ENCODE results near the gene ZBTB32. TPM values are rescaled to one million over a fixed set of nuclear protein-coding genes. Genes with fewer than 3 reads are reported as not detected.
"Not testable (repeated sequence)": the region's sequence is repeated elsewhere in the genome, so short reads cannot be mapped to it uniquely, and the experiment has no call there.

The ZBTB32 gene, protein sequence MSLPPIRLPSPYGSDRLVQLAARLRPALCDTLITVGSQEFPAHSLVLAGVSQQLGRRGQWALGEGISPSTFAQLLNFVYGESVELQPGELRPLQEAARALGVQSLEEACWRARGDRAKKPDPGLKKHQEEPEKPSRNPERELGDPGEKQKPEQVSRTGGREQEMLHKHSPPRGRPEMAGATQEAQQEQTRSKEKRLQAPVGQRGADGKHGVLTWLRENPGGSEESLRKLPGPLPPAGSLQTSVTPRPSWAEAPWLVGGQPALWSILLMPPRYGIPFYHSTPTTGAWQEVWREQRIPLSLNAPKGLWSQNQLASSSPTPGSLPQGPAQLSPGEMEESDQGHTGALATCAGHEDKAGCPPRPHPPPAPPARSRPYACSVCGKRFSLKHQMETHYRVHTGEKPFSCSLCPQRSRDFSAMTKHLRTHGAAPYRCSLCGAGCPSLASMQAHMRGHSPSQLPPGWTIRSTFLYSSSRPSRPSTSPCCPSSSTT
- under 1 TPM in 7 of 12 donors, not detected in 5; 0.08 to 0.45 (median 0.33) TPM for polyA plus RNA-seq (ENCODE audit: insufficient read length in 12 of 12)
- long read RNA-seq, donor 1: 0 reads
- long read RNA-seq, donor 2: 0 reads
- long read RNA-seq, donor 3: 0 reads
- long read RNA-seq, donor 4: 0 reads
- long read RNA-seq, donor 5: 0 reads
- long read RNA-seq, donor 6: 0 reads
- long read RNA-seq, donor 7: 0 reads
- long read RNA-seq, donor 8: 0 reads
- long read RNA-seq, donor 9: 0 reads
- long read RNA-seq, donor 10: 0 reads
- long read RNA-seq, donor 11: 0 reads

DNA sequence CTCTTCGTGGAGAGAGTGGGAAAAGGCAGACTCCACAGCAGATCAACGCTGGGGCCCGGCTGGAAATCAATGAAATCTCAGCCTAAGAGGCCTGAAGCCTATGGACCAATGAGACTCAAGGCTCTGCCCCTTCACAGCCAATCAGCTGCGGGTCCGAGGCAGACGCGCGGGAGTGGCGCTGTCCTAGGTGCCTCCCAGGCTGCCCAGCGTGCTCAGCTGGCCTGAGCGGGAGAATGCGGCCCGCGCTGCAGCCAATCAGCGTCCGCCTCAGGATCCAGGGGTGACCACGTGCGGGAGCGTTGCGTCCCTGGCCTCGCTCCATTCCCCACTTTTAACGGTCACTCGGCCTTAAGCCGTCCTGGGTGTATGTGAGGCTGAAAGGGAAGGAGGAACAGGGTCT lies at the start of gene ZBTB32:
Gene ZBTB32, plus strand, starts transcription at position 341 of the 400 bp plus-strand sequence. CDS start 10,069 bp downstream, outside the sequence.
- no peak for DNase-seq

- not testable (repeated sequence) for DNase-seq
These were observed 49.5 kb upstream of the ZBTB32 start for GRCh38 chr19:35654828-35655227.

DNA sequence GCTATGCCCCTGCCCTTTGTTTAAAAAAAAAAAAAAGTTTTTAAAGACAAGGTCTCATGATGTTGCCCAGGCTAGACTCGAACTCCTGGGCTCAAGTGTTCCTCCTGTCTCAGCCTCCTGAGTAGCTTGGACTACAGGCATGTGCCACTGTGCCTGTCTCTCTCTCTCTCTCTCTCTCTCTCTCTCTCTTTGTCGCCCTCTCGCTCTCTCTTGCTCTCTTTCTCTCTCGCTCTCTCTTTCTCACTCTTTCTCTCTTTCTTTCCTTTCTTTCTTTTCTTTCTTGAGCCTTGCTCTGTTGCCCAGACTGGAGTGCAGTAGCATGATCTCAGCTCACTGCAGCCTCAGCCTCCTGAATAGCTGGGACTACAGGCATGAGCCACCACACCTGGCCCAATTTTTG lies 48.8 kb upstream of the ZBTB32 start:
- no peak for DNase-seq

DNA sequence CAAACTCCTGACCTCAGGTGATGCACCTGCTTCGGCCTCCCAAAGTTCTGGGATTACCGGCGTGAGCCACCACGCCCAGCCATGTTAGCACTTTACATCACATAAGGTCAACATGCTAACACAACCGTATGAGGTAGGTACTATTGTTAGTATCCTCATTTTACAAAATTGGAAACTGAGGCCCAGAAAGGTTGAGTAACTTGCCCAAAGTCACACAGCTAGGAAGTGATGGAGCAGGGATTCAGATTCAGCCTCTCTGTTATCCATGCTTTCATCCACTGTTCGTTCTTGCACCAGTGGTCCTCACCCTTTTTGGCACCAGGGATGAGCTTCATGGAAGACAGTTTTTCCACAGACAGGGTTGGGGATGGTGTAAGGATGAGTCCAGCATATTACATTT lies 47.7 kb upstream of the ZBTB32 start:
- no peak for DNase-seq

DNA sequence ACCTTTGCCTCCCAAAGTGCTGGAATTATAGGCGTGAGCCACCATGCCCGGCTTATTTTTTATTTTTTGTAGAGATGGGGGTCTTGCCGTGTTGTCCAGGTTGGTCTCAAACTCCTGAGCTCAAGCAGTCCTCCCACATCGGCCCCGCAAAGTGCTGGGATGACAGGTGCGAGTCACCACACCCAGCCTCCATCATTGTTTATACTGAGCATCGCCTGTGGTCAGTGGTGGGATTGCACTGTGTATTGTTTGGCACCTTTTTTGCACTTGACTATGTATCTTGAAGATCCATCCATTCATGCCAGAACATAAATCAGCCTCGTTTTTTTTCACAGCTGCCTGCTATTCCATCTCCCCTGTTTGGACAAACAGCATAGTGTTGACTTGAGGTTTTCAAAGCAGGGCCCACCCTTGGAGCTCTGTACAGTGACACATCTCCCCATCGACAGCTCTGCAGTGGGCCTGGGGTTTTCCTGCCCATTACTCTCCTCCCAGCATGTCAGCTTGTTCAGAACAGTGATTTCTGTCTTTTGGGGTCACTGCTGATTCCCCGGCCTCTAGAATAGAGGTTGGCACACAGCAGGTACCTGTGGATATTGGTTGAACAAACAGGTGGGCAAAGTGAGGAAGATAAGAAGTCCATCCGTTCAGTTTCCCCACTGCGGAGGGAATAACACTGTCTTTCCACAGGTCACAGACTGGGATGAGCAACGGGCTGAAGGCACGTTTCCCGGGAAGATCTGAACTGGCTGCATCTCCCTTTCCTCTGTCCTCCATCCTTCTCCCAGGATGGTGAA lies 46.3 kb upstream of the ZBTB32 start:
- DNase-seq: no peak

GRCh38 chr19:35661995-35662340 lies 42.4 kb upstream of the ZBTB32 start:
- no peak for DNase-seq

GRCh38 chr19:35663981-35664380 lies 40.4 kb upstream of the ZBTB32 start:
- DNase-seq: no peak

DNA sequence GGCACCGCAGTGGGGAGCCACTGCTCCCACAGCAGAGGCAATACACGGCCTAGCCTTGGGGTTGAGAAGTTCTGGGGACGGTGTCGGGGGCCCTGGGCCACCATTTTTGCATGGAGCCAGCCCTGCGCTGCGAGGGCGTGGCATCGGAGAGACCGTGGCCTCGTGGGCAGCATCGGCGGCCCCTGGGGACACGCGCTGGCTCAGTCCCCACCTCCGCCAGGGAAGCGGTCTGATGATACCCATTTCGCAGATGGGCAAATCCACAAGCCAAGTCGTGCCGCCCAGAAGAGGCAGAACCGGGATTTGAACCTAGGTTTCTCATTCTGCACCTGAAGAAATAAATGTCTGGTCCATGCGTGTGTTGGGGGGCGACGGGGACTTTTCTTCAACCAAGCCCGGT lies 39.2 kb upstream of the ZBTB32 start:
- no peak for DNase-seq

DNA sequence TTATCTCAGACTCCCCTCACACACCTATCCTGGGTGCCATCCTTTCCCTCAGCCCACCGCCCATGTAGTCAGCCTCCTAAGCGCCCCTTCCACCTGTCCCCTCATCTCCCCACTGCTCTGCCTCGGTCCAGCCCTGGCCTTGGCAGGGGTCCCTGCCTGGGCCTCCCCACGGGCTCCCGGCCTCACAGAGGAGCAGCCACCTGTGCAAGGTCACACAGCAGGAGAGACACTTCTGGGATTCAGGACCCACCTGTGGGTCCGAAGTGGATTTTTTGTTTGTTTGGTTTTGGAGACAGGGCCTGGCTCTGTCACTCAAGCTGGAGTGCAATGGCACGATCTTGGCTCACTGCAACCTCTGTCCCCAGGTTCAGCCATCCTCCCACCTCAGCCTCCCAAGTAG lies 38.8 kb upstream of the ZBTB32 start:
- no peak for DNase-seq

DNA sequence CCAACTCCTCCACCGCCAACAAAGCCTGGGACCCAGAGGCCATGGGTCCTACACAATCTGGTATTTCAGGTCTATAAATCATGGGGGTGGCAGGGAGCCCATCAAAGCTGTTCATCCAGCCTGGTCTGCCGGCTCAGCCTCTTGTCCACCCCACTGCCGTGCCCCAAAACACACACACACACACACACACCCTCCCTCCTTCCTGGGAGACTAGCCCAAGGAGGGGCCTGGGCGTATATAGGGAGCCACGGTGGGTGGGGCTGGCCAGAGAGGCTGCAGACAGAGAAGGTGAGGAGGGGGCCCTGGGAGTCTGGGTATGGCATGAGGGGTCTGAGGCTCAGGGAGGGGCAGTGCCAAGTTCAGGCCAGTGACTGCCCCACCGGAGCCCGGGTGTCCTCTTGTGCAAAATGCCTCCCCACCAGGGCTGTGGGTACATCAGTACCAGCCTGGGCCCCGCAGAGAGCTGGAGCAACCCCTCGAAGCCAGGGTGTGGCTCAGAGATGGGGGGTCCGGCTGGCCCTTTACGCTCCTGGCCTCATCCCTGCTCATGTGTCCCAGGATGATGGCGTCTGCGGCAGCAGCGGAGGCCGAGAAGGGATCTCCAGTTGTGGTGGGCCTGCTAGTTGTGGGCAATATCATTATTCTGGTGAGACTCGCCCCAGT lies 38.0 kb upstream of the ZBTB32 start, which contains the start of gene UPK1A:
Gene UPK1A, plus strand, starts transcription at position 267 of the 663 bp plus-strand sequence. Its CDS starts 296 bp downstream, at position 563.
- DNase-seq: no peak

- no peak for DNase-seq
These were observed 34.8 kb upstream of the ZBTB32 start for GRCh38 chr19:35669566-35669965.

GRCh38 chr19:35669974-35670373 lies 34.4 kb upstream of the ZBTB32 start:
- DNase-seq: no peak

DNA sequence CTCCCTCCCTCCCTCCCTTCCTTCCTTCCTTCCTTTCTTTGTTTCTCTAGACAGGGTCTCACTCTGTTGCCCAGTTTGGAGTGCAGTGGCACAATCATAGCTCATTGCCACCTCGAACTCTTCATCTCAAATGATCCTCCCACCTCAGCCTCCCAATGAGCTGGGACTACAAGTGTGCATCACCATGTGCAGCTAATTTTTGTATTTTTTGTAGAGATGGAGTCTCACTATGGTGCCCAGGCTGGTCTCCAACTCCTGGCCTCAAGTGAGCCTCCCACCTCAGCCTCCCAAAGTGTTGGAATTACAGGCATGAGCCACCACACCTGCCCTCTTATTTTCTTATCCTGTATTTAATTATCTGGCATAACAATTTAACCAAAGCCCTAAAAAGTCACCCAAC lies 33.7 kb upstream of the ZBTB32 start:
- DNase-seq: no peak

DNA sequence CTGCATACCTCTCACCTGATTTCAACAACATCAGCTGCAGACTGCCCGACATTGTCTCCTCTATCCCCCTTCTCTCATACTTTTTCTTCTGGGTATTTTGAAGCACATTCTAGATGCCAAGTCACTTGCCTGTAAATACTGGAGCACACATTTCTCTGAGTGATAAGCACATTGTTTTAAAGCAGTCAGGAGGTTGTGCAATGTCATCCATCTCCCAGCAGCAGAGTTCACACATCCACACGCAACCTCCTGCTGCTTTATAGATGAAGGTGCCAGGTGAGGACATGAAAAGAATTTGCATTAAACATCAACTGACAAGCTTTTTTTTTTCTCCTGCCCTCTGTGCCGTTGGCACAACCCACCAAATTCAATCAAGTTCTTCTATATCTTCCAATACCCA lies 32.5 kb upstream of the ZBTB32 start:
- no peak for DNase-seq

DNA sequence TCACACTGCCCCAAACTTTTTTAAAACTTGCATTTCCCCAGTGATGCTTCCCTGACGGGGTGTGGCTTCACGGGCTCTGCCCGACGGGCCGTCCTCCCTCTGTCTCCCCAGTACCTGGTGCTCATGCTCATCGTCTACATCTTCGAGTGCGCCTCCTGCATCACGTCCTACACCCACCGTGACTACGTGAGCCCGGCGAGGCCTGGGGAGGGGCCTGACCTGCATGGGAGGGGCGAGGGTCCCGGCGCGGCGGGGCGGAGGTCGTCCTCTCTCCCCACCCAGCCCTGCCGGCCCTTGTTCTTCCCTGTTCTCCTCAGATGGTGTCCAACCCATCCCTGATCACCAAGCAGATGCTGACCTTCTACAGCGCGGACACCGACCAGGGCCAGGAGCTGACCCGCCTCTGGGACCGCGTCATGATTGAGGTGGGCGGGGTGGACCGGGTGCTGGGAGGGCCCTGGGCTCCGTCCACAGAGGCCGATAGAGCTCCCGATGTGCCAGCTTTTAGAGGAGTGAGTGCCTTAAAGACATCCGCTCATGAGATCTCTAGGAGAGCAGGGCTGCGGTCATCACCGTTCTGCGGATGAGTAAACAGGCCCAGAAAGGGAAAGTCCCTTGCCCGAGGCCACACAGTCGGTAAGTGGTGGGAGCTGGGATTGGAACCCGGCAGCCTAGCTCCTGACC lies 31.1 kb upstream of the ZBTB32 start:
- DNase-seq: no peak

DNA sequence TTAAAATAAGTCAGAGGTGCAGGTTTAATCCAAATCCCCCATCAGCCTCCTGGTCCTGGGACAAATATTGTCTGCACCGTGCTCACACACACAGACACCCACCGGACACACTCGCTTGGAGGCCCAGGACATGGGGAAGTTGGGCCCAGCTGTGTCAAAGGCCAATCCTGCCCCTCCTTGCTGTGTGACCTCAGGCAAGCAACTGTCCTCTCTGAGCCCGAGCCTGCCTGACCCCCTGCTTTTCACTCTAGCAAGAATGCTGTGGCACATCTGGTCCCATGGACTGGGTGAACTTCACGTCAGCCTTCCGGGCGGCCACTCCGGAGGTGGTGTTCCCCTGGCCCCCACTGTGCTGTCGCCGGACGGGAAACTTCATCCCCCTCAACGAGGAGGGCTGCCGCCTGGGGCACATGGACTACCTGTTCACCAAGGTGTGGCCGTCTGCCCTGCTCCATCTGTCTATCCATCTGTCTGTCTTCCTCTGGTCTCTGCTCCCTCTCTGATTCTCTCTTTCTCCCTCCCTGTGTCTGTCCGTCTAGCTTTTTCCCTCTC lies 28.7 kb upstream of the ZBTB32 start:
- no peak for DNase-seq

GRCh38 chr19:35689836-35690235 lies 14.5 kb upstream of the ZBTB32 start:
- no peak for DNase-seq

- not testable (repeated sequence) for DNase-seq
These were observed 13.3 kb upstream of the ZBTB32 start for GRCh38 chr19:35691106-35691505.

DNA sequence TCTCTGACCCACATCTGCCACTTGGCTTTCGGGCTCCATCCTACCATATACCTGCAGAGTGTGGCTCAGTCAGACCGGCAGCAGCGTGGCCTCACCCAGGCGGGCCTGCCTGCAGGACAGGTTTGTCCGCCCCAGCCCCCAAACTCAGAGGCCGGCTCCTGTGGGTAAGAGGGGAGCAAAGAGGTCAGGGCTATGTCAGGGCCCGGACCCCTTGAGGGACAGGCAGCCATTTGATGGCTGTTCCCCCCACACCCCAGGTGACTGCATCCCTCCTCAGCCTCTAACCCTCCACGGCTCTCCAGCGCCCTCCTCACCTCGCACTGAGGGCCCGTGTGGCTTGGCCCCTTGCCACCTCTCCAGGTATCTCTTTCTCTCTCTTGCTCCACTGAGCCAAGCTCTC lies 12.3 kb upstream of the ZBTB32 start:
- no peak for DNase-seq

DNA sequence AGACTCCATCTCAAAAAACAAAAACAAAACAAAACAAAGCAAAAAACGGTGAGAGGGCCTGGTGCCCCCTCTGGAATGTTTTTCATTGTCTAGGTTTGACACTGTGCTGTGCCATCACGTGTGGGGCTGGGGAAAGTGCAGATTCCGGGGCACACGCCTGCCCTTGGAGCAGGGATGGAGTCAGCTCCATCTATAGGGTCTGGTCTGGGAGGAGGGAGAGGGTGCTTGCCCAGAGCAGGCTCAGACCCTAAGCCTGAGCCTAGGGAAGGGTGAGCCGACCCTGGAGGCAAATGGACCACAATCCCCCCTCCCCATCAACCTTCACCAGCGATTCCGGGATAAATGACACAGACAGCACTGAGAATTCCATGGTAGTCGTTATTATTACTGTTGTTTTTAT lies 10.9 kb upstream of the ZBTB32 start:
- DNase-seq: no peak

All from muscle of arm (tissue), 14 donors.